ENCODE measurements around the gene CBLB.

The CBLB gene

DNA sequence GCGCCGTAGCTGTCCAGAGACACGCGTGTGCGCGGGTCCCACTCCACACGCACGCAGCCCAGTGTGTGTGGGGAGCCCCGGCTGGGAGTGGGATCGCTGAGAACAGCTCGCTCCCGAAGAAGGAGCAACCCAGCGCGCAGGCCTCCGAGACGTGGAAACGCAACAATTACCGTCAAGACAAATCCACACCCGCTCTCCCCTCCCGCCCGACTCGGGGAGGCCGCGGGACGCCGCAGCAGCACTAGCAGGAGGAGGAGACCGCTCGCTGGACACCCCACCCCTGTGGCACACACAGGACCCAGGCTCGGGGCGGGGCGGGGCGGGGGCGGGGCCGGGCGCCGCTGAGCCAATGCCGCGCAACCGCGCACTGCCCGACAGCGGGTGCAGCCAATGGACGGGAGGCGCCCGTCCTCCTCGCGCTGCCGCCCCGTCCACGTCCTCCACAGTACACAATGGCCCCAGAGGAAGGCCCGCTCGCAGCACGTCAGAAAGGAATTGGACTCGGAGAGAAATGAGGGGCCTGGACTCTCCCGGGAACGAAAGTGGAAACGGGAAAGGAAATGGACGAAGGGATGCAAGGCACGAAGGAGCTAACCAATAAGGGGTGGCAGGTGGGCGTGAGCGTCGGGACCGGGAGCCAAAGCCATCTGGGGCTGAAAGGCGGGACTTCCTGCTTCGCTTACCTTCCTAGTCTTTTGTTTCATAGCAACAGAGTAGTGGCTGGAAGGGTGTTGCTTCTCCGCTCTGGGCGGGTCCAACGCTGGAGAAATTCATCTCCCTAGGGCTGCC, at the start of gene CBLB:
Gene CBLB (minus strand): TSS at position 271 of the 789 bp plus-strand sequence. CDS start 1,435 bp downstream, outside the sequence.
- H3K4me3 ChIP-seq (ENCODE audit: low read depth, low read length), result peak within 1 kb of the TSS; percentile 88
- TF ChIP-seq, protein P1, sequence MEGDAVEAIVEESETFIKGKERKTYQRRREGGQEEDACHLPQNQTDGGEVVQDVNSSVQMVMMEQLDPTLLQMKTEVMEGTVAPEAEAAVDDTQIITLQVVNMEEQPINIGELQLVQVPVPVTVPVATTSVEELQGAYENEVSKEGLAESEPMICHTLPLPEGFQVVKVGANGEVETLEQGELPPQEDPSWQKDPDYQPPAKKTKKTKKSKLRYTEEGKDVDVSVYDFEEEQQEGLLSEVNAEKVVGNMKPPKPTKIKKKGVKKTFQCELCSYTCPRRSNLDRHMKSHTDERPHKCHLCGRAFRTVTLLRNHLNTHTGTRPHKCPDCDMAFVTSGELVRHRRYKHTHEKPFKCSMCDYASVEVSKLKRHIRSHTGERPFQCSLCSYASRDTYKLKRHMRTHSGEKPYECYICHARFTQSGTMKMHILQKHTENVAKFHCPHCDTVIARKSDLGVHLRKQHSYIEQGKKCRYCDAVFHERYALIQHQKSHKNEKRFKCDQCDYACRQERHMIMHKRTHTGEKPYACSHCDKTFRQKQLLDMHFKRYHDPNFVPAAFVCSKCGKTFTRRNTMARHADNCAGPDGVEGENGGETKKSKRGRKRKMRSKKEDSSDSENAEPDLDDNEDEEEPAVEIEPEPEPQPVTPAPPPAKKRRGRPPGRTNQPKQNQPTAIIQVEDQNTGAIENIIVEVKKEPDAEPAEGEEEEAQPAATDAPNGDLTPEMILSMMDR (IDR thresholded peaks at IDR 0.05; ENCODE audit: low read depth, low read length), result no peak

DNA sequence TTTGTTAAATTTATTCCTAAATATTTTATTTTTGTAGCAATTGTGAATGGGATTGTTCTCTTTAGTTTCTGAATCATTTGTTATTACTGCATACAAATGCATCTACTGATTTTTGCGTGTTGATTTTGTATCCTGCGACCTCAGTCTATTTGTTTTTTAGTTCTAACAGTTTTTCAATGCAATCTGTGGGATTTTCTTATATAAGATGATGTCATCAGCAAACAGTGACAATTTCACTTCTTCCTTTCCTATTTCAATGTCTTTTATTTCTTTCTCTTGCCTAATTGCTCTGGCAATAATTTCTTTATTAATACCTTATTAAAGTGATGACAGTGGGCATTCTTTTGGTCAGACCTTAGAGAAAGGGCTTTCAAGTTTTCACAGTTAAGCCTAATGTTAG, 48.0 kb upstream of the CBLB start:
- TF ChIP-seq, protein P1 (IDR thresholded peaks at IDR 0.05; ENCODE audit: low read depth, low read length), result no peak

DNA sequence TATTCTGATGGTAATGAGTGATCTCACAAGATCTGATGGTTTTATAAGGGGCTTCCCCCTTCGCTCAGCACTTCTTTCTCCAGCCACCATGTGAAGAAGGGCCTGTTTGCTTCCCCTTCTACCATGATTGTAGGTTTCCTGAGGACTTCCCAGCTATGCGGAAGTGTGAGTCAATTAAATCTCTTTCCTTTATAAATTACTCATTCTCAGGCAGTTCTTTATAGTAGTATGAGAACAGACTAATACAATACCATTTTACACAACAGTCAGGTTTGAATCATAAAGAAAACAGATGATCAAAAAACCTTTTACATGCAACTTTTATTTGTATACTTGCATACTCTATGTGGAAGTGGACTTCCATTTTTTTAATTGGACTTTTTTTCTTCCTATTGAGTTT, 46.7 kb upstream of the CBLB start:
- no peak overlapping the region for H3K4me3 ChIP-seq (ENCODE audit: low read depth, low read length)
- TF ChIP-seq, protein P1 (IDR thresholded peaks at IDR 0.05; ENCODE audit: low read depth, low read length), result no peak

More for the DNA sequence above, 48.0 kb upstream of the CBLB start:
- no peak overlapping the region for H3K4me3 ChIP-seq (ENCODE audit: low read depth, low read length)

DNA sequence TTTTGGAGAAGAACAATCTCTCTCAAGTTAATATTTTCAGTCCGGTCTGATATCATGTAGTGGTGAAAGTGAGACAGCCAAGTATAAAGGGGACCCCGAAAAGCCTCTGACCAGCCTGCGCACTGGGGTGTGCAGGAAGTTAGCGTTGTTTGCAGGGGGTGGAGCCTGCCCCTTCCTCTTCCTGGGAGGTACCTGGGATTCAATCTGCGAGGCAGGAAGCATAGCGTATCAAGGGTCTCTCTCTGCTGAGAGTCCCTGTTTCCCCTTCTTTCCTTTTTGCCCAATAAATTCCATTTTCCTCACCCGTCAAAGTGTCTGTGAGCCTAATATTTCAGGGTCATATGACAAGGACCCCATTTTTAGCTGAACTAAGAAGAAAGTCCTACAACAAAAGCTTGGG, 44.8 kb upstream of the CBLB start:
- no peak overlapping the region for H3K4me3 ChIP-seq (ENCODE audit: low read depth, low read length)
- TF ChIP-seq, protein P1 (IDR thresholded peaks at IDR 0.05; ENCODE audit: low read depth, low read length), result no peak

DNA sequence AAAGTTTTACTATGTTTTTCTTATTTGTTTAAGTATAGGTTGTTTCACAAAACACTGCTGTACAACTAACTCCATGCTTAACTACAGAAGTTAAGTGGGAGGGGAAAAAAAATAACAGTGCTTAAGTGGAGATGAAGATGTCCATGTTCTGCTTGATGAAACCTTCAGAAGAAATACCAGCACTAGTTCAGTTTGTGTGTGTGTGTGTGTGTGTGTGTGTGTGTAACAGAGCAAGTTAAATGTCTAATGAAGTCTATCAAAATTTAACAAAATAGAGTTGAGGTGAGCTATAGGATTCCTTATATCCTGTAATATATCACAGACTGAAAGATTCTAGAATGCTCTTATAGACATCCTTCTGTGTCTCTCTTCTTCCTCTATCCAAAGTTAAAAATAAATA, 44.1 kb upstream of the CBLB start:
- TF ChIP-seq, protein P1 (IDR thresholded peaks at IDR 0.05; ENCODE audit: low read depth, low read length), result no peak

DNA sequence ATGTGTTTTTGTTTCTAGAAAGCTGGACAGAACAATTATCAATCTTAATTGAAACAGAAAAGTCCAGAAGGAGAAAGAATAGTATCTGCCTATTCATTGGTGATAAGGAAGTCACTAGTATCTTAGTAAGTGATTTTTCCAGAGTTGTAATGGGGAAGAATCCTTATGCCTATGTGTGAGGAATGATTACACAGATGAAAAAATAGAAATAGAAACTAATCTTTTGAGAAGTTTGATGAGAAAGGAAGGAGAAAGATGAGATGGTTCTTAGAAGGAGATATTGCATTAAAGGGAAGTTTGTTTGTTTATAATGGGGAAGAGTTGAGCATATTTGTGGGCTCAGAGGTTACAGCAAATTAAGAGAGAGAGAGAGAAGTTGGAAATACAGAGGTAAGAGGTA, 42.7 kb upstream of the CBLB start:
- TF ChIP-seq, protein P1 (IDR thresholded peaks at IDR 0.05; ENCODE audit: low read depth, low read length), result no peak
- H3K4me3 ChIP-seq (ENCODE audit: low read depth, low read length), result no peak overlapping the region

More for the DNA sequence above, 44.1 kb upstream of the CBLB start:
- no peak overlapping the region for H3K4me3 ChIP-seq (ENCODE audit: low read depth, low read length)

DNA sequence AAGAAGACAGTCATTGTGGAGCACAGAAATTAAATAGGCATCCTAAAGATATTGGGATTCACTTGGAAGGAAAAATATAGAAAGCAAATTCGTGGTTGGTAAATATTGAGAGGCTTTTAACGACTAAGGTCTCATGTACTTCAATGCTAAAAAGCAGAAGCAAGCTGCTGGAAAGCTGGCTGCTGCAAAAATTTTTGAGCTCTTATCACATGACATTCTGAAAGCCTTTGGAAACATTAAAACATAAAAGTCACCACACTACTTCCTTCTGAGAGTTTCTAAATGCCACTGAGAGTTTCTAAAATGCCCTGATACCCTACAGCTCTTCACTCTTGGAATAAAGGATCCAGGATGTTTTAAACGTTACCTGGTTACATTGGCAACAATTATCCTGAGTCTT, 39.0 kb upstream of the CBLB start:
- TF ChIP-seq, protein P1 (IDR thresholded peaks at IDR 0.05; ENCODE audit: low read depth, low read length), result no peak
- no peak overlapping the region for H3K4me3 ChIP-seq (ENCODE audit: low read depth, low read length)

All from WI38 (cell line).